NAMALWA (cell line): ENCODE results near the gene CD38.
"Not testable (repeated sequence)": the region's sequence is repeated elsewhere in the genome, so short reads cannot be mapped to it uniquely, and the experiment has no call there.

Experiments
- DNase-seq: peaks from one replicate; pipeline ENCODE4 v3.0.0-alpha.2; 2015; ENCODE audit warnings: low spot score

The CD38 gene

DNA sequence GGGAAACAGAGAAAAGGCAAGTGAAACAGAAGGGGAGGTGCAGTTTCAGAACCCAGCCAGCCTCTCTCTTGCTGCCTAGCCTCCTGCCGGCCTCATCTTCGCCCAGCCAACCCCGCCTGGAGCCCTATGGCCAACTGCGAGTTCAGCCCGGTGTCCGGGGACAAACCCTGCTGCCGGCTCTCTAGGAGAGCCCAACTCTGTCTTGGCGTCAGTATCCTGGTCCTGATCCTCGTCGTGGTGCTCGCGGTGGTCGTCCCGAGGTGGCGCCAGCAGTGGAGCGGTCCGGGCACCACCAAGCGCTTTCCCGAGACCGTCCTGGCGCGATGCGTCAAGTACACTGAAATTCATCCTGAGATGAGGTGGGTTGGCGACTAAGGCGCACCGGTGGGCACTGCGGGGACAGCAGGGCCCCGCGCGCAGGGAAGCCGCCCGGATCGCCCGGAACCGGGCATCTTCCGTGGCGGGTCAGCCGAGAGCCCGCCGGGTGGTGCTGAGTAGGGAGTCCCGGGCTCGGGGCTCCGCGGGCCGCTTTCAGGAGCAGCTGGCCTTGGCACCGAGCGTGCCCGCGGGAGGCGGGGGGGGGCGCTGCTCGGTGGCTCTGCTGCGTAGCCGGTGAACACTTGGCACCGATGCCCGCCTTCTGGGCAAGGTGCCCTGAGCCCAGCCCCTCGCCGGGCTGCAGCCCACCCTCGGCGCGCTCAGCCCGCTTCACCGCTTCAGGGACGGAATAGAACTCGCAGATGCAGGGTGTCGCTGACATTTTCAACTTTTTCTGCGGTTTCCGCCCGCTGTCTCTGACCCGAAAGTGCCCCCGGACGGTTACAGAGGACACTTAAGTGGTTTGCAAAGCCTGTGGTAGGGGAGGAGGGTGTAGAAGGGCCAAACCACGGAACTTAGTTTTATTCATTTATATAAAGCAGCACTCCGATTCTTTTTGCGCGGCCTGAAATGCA lies at the start of gene CD38:
TSS of gene CD38 (plus strand) at position 40 of the 953 bp plus-strand sequence. CDS start at position 127, 87 bp downstream.
- peak; percentile 74 for DNase-seq

DNA sequence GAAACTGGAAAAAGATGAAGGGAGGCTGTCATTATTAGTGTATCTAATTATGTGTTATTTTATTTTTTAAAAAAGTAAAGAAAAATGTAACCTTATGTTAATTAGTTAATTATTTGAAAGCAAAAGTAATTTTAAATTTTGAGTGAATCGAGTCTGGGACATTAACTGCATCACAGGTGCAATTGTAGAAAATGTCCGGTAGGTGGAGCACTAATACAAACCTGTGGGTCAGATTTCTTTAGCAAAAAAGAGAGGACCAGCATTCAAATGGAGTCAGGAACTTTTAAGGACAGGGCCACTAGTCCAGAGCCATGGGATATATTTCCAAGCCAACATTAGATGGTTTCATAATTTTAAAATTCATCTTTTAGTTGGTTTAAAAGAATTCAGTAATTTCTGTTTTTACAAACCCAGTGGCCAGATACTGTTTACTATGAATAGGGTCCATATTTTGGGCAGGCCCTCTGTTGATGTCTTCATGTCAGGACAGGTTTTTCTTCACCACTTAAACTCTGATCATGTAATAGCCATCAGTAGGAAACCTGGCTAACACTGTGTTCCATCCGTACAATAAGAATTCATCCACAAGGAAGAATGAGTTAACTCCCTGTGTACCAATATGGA lies 48.1 kb upstream of the CD38 start:
- DNase-seq, result peak; percentile 79

DNA sequence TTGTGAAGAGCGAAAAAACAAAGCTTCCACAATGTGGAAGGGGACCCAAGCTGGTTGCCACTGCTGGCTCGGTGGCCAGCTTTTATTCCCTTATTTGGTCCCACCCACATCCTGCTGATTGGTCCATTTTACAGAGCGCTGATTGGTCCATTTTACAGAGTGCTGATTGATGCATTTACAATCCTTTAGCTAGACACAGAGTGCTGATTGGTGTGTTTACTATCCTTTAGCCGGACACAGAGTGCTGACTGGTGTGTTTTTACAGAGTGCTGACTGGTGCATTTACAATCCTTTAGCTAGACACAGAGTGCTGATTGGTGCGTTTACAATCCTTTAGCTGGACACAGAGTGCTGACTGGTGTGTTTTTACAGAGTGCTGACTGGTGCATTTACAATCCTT lies 45.1 kb upstream of the CD38 start:
- DNase-seq, result not testable (repeated sequence)

DNA sequence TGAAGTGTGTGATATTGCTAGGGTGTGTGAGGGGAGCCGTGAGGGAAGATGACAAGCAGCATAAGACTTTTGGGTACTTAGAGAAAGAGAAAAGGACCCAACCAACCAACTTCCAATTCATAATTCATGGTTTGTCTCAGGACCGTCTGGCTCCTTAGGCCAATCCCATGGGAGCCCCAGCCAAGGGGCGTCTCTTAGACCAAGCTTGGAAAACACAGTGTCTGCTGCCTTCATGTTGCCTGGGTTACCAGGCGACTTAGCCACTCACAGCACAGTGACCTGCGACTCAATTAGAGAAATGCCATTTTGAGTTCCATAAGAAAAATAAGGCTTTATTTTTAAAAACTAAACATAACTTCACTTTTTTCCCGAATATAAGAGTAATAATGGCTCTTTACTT lies 42.6 kb upstream of the CD38 start:
- DNase-seq, result no peak

DNA sequence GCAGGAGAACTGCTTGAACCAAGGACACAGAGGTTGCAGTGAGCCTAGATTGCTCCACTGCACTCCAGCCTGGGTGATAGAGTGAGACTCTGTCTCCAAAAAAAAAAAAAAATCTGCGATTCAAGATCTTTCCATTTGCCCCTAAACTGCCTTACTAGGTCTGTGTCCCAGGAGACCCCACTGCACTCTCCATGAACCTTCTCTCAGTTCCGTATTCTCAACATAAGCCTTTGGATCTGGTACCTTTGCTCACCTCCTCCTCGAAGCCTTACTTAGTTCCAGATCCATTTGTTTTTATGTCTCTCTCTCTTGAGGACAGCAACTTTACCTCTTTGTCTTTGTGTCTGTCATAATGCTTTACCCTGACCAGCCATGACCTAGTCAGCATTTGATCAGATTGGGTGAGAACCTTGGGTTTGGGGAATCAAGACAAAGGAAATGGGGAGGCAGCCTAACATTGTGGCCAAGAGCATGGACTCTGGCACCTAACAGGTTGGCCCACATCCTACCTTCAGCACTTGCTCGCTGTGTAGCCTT lies 41.5 kb upstream of the CD38 start:
- DNase-seq, result no peak

DNA sequence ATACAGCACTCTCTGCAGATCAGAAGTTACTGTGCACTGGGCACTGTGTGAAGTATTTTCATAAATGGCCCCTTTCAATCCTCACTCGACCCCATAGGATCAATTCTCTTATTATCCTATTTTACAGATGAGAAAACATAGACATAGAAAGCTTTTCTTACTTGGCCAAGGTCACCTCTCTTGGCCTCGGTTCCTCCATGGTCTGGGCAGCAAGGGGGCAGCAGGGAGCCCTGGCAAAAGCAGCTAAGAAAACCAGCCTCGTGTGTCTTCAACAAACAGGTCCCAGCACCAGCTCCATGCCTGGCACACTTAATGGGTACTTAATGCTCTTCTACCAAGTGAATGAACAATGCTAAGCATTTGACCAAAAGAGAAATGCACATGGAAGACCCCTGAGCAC lies 40.9 kb upstream of the CD38 start:
- DNase-seq, result no peak

DNA sequence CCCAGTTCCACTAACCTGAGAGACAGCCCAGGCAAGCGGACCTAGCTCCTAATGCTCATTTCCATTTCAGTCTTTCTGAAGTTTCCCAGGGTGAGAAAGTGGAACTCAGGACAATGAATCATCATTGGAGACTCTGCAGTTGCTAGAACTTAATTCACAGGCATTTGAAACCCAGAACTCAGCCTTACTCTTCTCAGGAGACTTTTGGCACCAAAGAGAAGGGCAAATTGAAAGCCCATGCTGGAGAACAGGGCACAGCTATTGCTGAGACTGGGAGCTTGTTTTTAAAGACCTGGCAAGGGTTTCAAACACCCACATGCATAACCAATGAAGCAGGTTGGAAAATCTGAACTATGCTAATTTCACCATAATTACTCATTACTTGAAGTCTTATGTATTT lies 39.3 kb upstream of the CD38 start:
- DNase-seq, result no peak

DNA sequence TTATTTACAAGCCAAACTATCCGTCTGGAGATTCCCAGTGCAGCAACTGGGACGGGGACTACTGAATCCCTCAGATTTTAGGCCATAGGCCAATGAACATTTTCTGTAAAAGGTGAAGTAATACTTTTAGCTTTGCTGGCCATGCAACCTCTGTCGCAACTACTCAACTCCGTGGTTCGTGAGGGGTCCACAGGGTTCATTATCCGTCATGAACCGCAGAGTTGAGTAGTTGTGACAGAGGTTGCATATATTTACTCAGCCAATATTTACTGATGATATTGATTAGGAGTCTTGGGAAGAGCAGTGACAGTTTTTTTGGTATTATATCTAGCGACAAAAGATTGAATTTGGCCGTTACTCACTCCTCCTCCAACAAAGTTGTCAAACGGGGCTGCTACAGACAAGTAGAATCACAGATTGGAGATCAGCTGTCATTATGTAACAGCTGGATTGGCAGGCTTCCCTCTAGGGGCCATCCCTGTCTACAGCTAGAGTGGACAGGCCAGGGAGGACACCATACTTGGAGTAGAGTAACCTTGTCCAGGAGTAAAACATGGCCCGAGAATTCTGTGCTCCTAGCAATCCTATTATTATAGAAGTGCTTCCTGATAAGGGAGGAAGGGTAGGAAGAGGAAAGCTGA lies 37.2 kb upstream of the CD38 start:
- no peak for DNase-seq

DNA sequence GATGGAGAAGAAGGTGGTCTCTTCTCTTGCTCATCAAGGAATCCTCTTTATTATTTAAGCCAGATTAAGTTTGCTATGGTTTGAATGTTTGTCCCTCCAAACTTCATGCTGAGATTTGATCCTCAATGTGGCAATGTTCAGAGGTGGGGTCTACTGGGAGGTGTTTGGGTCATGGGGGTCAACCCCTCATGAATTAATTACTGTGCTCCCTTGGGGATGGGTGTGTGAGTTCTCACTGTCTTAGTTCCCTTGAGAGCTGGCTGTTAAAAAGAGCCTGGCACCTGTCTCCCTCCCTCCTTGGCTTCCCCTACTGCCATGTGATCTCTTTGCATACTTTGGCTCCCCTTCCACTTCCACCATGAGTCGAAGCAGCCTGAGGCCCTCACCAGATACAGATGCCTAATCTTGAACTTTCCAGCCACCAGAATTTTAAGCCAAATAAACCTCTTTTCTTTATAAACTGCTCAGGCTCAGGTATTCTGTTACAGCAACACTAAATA lies 36.0 kb upstream of the CD38 start:
- DNase-seq, result no peak

DNA sequence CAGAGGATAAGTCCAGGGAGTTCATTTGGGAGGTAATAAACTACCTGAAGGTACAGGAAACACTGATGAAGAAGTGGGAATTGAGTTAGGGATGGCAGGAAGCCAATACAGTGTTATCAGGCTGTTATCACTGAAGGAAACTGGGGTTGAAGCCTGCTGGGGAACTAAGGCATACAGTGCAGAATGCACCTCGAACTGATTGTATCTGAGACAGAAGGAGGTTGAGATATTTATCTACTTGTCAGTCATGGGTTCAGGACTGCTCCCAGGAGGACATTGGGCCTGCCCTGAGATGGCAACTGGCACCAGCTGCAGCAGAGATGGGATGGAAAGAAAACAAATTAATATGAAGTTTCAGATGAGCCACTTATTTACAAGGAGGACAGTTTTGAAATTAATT lies 35.5 kb upstream of the CD38 start:
- DNase-seq, result no peak

DNA sequence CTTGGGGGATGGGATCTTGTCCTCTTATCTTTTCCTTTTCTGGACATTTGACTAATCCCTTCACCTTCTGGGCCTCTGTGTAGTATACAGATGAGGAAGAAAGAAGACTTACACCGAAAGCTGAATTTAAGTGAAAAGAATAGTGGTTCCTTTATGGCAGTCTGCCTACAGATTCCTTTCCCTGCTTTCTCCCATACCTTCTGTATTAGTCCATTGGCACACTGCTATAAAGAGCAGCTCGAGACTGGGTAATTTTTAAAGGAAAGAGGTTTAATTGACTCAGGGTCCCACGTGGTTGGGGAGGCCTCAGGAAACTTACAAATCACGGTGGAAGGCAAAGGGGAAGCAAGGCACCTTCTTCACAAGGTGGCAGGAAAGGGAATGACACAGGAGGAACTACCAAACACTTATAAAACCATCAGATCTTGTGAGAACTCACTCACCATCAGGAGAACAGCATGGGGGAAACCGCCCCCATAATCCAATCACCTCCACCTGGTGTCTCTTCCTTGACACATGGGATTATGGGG lies 34.0 kb upstream of the CD38 start:
- no peak for DNase-seq

DNA sequence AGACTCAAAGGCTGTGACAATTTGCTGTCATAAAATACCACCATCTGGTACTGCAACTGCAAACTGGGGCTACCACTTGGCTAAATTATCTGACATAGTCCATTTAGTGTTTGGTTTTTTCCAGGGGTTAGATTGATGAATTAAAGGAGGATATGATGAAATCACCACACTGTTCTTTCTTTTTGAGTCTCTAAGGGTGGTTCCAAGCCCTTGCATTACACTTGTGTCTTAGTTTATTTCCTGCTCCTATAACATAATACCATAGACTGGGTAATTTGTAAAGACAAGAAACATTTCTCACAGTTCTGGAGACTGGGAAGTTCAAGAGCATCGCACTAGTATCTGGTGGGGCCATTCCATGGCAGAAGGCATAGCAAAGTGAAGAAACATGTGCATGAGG lies 32.0 kb upstream of the CD38 start:
- no peak for DNase-seq

DNA sequence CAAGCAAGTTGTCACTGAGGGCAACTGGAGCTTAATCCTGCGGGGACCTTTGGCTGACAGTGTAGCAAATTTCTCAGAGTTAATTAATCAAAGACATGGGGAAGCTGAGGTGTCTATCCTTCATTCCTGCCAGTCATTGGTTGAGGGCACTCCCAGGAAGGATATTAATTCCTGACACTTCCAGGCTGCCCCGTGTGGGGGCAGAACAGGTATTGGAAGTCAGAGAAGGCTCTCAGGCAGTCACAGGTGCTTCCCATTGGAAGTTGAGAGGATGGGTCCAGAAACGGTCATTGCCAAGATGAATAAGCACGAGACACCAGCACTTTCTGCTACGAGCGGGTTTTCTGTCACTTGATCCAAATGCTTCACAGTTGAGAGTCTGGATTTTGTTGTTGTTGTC lies 29.1 kb upstream of the CD38 start:
- DNase-seq, result no peak

DNA sequence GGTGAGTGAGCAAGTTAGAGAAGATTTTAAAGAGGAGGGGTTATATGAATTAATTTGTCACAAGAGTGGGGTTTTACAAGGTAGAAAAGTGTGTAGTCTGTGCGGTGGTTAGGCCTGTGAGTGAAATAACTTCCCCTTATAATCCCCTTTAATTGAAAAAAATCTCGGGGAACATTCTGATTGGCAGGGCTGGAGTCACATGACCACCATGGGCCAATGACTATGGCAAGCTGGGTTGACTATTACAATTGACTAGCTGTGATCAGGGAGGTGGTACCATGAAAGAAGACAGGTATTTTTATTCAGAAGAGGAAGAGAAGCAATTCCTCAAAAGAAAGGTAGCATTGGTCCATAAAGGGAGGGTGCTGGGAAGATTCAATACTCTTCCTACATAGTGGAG lies 27.0 kb upstream of the CD38 start:
- no peak for DNase-seq

DNA sequence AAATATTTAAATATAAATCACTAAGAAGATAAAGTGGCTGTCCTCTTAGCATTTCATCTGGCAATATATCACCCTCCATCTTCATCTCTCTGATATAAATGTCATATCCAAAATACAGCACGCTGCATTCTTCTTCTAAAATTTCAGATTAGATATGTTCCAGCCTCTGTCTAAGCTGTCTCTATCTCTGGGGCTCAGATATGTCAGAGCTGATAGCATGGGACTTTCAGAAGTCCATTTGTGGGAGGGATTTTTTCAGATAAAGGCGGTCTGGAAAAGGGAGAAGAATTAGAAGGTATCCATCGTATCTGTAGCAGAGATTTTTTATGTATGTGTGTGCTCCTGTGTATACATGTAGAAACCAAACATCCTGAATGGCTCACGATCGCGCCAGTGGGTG lies 25.0 kb upstream of the CD38 start:
- no peak for DNase-seq

DNA sequence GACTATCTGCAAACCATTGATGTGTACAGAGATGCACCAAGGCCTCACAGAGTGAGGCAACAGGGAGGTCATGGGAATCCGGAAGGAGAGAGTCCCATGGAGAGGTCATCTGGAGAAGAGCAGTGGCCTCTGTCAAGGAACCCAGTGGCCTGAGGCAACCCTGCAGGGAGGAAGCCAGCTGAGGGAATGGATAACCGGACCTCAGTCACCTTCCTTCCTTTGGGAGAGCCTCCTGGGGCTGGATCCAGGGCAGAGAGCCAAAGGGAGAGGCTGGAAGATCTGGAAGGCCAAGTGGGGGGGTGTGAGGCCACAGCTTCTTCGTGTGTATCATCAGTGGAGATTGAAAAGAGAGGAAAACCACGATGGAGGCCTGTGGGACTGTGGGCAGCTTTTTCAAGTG lies 24.3 kb upstream of the CD38 start:
- no peak for DNase-seq

DNA sequence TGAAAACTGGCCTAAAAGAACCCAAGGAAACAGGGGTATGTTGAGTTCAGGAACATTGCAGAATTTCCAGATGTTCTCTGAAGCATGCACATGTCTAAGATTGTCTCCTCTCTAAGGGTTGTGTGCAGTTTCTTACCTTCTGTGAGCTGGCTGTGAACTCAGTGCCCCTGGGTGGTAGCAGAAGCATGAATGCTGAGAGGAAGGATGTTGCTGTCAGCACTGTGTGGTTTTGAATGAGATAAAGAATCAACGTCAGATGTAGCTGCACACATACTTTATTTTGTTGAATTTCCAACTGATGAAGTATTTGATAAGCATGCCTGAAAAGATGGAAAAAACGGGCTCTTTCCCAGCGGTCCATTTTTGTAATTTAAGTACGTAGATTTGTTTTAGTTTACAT lies 23.8 kb upstream of the CD38 start:
- DNase-seq, result no peak

DNA sequence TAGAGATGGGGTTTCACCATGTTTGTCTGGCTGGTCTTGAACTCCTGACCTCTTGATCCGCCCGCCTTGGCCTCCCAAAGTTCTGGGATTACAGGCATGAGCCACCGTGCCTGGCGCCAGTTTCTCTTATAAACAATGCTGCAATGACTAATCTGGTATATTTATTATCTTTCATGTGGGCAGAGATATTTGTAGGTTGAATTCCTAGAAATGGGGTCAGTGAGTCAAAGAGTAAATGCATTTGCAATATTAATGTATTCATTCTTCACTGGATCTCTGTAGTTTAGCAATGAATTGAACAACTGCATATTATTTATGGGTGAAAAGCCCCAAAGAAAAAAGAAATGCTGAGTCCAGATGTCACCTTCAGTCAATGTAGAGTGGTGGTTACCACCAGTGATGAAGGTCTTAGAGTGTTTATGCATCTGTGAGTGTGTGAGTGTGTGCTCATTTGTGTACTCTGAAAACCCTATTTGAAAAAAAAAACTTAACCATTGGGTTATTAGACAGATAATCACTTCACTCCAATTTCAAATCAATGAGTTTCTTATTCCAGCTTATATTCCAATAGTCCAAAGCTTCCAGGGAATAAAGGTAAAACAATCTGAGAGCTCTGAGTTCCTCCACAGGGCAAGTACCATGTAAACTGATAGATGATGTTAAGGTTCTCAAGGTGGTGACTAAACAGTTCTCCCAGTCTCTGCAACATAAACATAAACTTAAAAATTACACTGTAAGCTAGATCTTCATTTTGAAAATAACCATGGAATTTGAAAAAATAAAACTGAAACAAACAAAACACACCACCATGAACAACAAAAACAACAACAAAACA lies 22.6 kb upstream of the CD38 start:
- peak; percentile 32 for DNase-seq

DNA sequence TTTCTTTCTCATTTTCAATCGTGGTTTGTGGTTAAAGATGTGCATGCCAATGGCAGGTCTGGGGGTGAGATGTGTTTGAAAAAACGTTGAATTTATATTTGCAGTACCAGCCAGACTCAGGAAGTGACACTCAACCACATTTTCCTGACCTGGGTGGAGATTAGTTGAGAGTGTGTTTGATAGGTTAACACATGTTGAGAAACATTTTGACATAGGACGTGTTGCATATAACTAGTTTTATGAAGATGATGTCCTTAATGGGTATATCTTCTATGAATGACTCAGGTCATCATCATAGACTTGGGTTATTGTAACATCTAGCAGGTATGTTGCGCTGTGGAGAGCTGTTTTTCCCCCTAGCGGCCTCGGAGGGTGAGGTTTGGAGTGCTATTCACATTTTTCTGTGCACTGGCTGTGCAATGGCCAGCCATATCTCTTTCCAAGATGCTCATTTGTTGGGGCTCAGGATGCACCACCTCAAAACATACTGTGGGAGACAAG lies 21.7 kb upstream of the CD38 start:
- peak; percentile 91 for DNase-seq

DNA sequence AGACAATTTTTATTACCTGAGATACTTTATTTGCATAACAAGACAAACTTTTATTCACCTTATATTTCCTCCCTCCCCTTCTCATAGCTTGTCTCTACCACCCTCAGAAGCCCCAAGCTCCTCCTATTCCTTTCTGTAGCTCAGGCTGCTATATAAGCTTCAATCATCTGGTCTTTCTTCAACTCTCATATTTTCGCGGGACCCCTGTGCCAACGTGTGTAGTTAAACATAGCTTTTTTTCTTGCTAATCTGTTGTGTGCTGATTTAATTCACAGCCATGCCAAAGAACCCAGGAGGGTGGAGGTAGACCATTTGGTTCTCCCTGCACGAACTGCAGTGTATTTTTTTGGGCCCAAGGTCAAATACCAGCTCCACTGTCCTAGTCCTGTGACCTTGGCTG lies 21.1 kb upstream of the CD38 start:
- DNase-seq, result peak; percentile 30

DNA sequence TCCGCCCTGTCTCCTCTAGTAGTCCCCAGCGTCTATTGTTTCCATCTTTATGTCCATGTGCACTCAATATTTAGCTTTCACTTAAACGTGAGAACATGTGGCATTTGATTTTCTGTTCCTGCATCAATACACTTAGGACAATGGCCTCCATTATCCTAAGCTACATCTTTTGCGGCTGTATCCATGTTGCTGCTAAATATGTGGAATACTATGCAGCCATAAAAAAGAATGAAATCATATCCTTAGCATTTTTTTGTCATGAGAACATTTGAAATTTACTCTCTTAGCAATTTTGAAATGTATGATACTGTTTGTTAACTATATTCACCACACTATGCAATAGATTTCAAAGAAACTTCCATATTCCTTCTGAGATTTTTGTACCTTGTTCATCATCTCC lies 19.8 kb upstream of the CD38 start:
- no peak for DNase-seq
